ENCODE results near the gene ATXN2.

- TF ChIP-seq POLR2AphosphoS5 (IDR thresholded peaks at IDR 0.05) (no peak), CTCF (IDR thresholded peaks at IDR 0.05 in 8 of 11, conservative IDR thresholded peaks at IDR 0.05 in 3 of 11) (no peak)
These were observed 156.0 kb downstream of the ATXN2 start for GRCh38 chr12:111443086-111443485.
